B cell (primary cell): ENCODE results near the gene DRD3. TPM values are rescaled to one million over a fixed set of nuclear protein-coding genes. Genes with fewer than 3 reads are reported as not detected.

Source experiments
- ATAC-seq: fragments of 200-7000 bp; cut with Tn5 transposase; one replicate; pipeline ENCODE4 v1.10.0; 2021; ENCODE audit warnings: low read depth, mild to moderate bottlenecking, moderate number of reproducible peaks, moderate library complexity
- CTCF ChIA-PET: fragments of 350-600 bp; sonication (Branson Sonifier 250); formaldehyde crosslinking; loops from one replicate; lab custom pipeline; 2021; ENCODE audit warnings: antibody characterized with exemption, inconsistent platforms; lab: Charles Lee
- POLR2A ChIA-PET: fragments of 350-600 bp; sonication (Branson Sonifier 250); formaldehyde crosslinking; loops from one replicate; lab custom pipeline; 2021; ENCODE audit warnings: antibody characterized with exemption; lab: Charles Lee
- DNase-seq: peaks from one replicate; pipeline ENCODE4 v3.0.0; 2013
- H2AFZ ChIP-seq: 2 replicates; pipeline ENCODE4 v1.6.1; 2012; ENCODE audit warnings: mild to moderate bottlenecking, low read depth, low read length; ENCODE audit not compliant: insufficient read depth, poor library complexity, severe bottlenecking
- H3K27ac ChIP-seq, 2 donors: 1 replicate in 1 of 2; 2 replicates in 1 of 2; pipeline ENCODE4 v1.5.1; 2012 to 2013; ENCODE audit warnings: low read length in 2 of 2, mild to moderate bottlenecking in 2 of 2, moderate library complexity in 1 of 2
- H3K27me3 ChIP-seq, 4 experiments: fragments of 200-600 bp in 1 of 4; sonication (generic) in 1 of 4; replicated peaks in 1 of 4; 1 replicate in 2 of 4; 2 replicates in 2 of 4; pipeline versions ENCODE4 v1.6.1 to v1.7.0; 2013 to 2016; ENCODE audit warnings: low read length in 3 of 4, mild to moderate bottlenecking in 2 of 4, mixed read lengths in 1 of 4, moderate library complexity in 1 of 4; ENCODE audit not compliant: insufficient read depth in 4 of 4, control insufficient read depth in 3 of 4; ENCODE audit errors: control extremely low read depth in 1 of 4
- H3K36me3 ChIP-seq, 2 experiments: replicated peaks in 1 of 2; 1 replicate in 1 of 2; 2 replicates in 1 of 2; pipeline versions ENCODE4 v1.6.1 to v1.7.1; 2013; ENCODE audit warnings: low read length in 1 of 2; ENCODE audit not compliant: insufficient read depth in 2 of 2, control insufficient read depth in 1 of 2; ENCODE audit errors: control extremely low read depth in 1 of 2, extremely low read depth in 1 of 2
- H3K4me1 ChIP-seq, 2 donors: fragments of 200-600 bp in 1 of 2; sonication (generic) in 1 of 2; 1 replicate in 1 of 2; 2 replicates in 1 of 2; pipeline versions ENCODE4 v1.5.1 to v1.6.1; 2013 to 2017; ENCODE audit warnings: low read length in 2 of 2; ENCODE audit not compliant: control insufficient read depth in 2 of 2, insufficient read depth in 2 of 2
- H3K4me2 ChIP-seq: replicated peaks from 2 replicates; pipeline ENCODE3; 2012; ENCODE audit warnings: mild to moderate bottlenecking, low read depth, low read length; ENCODE audit not compliant: poor library complexity, severe bottlenecking
- H3K4me3 ChIP-seq, 5 experiments: fragments of 200-600 bp in 1 of 5; sonication (generic) in 1 of 5; 1 replicate in 3 of 5; 2 replicates in 2 of 5; pipeline versions ENCODE4 v1.5.1 to v1.7.0; 2011 to 2016; ENCODE audit warnings: low read length in 4 of 5, mild to moderate bottlenecking in 4 of 5, low read depth in 2 of 5, control low read depth in 1 of 5, moderate library complexity in 1 of 5; ENCODE audit not compliant: insufficient read depth in 1 of 5; ENCODE audit errors: control extremely low read depth in 1 of 5, extremely low read depth in 1 of 5
- H3K79me2 ChIP-seq: fragments of 200-600 bp; sonication (generic); one replicate; pipeline ENCODE4 v1.6.0; 2016; ENCODE audit warnings: low read length; ENCODE audit not compliant: control insufficient read depth, insufficient read depth
- H3K9ac ChIP-seq: fragments of 200-600 bp; sonication (generic); 2 replicates; pipeline ENCODE4 v1.6.1; 2017; ENCODE audit warnings: mild to moderate bottlenecking, low read length, moderate library complexity
- H3K9me3 ChIP-seq, 3 donors: one replicate each; pipeline versions ENCODE4 v1.6.1 to v1.7.1; 2013; ENCODE audit warnings: low read length in 2 of 3; ENCODE audit not compliant: control insufficient read depth in 2 of 3, insufficient read depth in 1 of 3; ENCODE audit errors: control extremely low read depth in 1 of 3
- H4K20me1 ChIP-seq: 2 replicates; pipeline ENCODE4 v1.6.0; 2012; ENCODE audit warnings: mild to moderate bottlenecking, low read length; ENCODE audit not compliant: insufficient read depth, control insufficient read depth, poor library complexity, severe bottlenecking
- H3K27ac Mint-ChIP-seq: one replicate; pipeline ENCODE4 v1.8.0; 2021; ENCODE audit warnings: mixed read lengths
- H3K27me3 Mint-ChIP-seq: one replicate; pipeline ENCODE4 v1.8.0; 2021; ENCODE audit warnings: mixed read lengths
- H3K4me1 Mint-ChIP-seq: one replicate; pipeline ENCODE4 v1.8.0; 2021; ENCODE audit warnings: mixed read lengths
- H3K4me3 Mint-ChIP-seq: one replicate; pipeline ENCODE4 v1.8.0; 2021; ENCODE audit warnings: mixed read lengths
- H3K9me3 Mint-ChIP-seq: one replicate; pipeline ENCODE4 v1.8.0; 2022; ENCODE audit warnings: mixed read lengths; ENCODE audit not compliant: insufficient read depth
- EZH2 ChIP-seq: IDR thresholded peaks from 2 replicates; pipeline ENCODE4 v1.6.1; 2012; ENCODE audit warnings: borderline replicate concordance, low read depth, mild to moderate bottlenecking, moderate library complexity, low read length; ENCODE audit not compliant: insufficient read depth, poor library complexity, severe bottlenecking
- WGBS: methylation state at CpG from one replicate; pipeline ENCODE4 v1.1.5; 2013; ENCODE audit warnings: missing lambda C conversion rate; ENCODE audit not compliant: insufficient coverage; 5-methylcytosine and 5-hydroxymethylcytosine counted together
- intact Hi-C: fragments of 100-400 bp; cut with micrococcal nuclease; formaldehyde crosslinking; loops from one replicate; pipeline ENCODE4 v1.10.0; 2022
- polyA plus RNA-seq: library from polyadenylated mRNA; depleted of rRNA; stranded (reverse); fragments of >200 nt; gene quantifications from 2 replicates; pipeline ENCODE4 v1.2.3, GENCODE V29; 2012
- total RNA-seq, 2 donors: library from RNA; stranded (reverse); fragments of 120-200 nt in 1 of 2; gene quantifications; 1 replicate in 1 of 2; 2 replicates in 1 of 2; pipeline versions ENCODE4 v1.2.3 to v1.2.4, GENCODE V29; 2013 to 2022
- TF ChIP-seq, protein P1 (sequence below): fragments of 200-600 bp; IDR thresholded peaks from one replicate; pipeline ENCODE4 v1.8.0; 2022; ENCODE audit warnings: antibody characterized with exemption, mild to moderate bottlenecking

The DRD3 gene
- total and polyA plus RNA-seq, 2 donors (not counting 1 experiment from before 2014, with no cell fraction given) = not detected

DNA sequence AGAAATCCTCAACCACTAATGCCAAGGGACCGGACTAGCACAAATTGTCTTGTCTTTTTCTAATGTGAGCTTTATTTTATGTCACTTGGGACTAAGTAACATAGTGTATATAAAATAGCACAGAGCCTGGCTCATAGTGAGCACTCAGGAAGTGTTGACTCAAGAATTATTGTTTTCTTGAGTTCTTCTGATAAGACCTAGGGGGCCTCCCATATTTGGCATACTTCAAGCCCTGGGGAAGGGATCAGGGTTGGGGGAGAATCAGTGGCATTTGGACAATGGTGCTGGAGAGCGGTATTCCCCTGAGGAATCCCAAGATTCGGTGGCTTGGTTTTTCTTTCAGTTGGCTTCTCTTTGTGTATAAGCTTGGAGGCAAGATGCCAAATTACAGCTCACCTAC, 39.2 kb upstream of the DRD3 start:
- ATAC-seq (no peak), DNase-seq (no peak)
- H3K79me2 ChIP-seq = peaks cover 49% of the 10 kb centered on the region
- H2AFZ ChIP-seq = no peak overlapping the region
- H3K9ac ChIP-seq = no peak overlapping the region
- no peaks in the 10 kb centered on the region for H3K9me3 ChIP-seq
- peak overlapping the region in 1 of 2 donors; percentile 19 for H3K27ac ChIP-seq
- 83% methylated on average over 2 of the region's 3 CpGs for WGBS
- Mint-ChIP-seq H3K27me3 (no peaks in the 10 kb centered on the region), H3K4me1 (peaks cover 46% of the 10 kb centered on the region), H3K4me3 (peak overlapping the region; percentile 17), H3K9me3 (no peaks in the 10 kb centered on the region), H3K27ac (peak overlapping the region; percentile 87)
- H3K27me3 ChIP-seq = no peaks in the 10 kb centered on the region
- no peak for TF ChIP-seq EZH2
- TF ChIP-seq, protein P1, sequence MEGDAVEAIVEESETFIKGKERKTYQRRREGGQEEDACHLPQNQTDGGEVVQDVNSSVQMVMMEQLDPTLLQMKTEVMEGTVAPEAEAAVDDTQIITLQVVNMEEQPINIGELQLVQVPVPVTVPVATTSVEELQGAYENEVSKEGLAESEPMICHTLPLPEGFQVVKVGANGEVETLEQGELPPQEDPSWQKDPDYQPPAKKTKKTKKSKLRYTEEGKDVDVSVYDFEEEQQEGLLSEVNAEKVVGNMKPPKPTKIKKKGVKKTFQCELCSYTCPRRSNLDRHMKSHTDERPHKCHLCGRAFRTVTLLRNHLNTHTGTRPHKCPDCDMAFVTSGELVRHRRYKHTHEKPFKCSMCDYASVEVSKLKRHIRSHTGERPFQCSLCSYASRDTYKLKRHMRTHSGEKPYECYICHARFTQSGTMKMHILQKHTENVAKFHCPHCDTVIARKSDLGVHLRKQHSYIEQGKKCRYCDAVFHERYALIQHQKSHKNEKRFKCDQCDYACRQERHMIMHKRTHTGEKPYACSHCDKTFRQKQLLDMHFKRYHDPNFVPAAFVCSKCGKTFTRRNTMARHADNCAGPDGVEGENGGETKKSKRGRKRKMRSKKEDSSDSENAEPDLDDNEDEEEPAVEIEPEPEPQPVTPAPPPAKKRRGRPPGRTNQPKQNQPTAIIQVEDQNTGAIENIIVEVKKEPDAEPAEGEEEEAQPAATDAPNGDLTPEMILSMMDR = no peak
- no peaks in the 10 kb centered on the region for H3K36me3 ChIP-seq
- CTCF ChIA-PET = interaction anchor here (0.7 to 4.1 kb wide), 5 partner anchors 9 to 367 kb away, joined by 3 to 29 read pairs (median 3); no protein-coding TSS in a partner anchor
- no peak overlapping the region for H3K4me2 ChIP-seq
- no peak overlapping the region for H3K4me3 ChIP-seq
- H3K4me1 ChIP-seq = peaks cover 73 to 87% of the 10 kb centered on the region in 2 donors
- POLR2A ChIA-PET = interaction anchor here (3.1 kb wide), 1 partner anchor 73 kb away, joined by 10 read pairs; no protein-coding TSS in a partner anchor
- H4K20me1 ChIP-seq = no peaks in the 10 kb centered on the region
- intact Hi-C loops = no loop called here

DNA sequence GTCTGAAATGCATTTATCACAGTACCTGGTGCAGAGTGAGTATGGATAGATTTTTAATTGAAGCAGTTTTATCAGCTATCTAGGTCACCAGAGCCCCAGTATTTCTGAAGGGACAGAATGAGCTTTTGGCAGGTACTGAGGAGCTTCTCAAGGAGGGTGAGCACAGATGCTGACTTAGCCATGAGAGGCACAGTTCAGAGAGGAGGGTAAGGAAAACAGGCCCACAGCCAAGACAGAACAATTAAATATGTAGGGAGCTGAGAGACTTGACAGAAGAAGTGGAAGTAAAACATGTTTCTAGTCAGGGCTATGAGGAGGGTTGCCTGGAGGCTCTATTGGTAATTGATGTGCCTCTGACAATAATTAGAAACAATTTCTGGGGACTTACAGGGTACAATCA, 38.4 kb upstream of the DRD3 start:
- Histone ChIP-seq H4K20me1 (no peaks in the 10 kb centered on the region), H3K36me3 (no peaks in the 10 kb centered on the region), H3K4me3 (no peak overlapping the region), H3K27me3 (no peaks in the 10 kb centered on the region), H3K27ac (no peak overlapping the region), H3K4me2 (no peak overlapping the region), H3K9ac (no peak overlapping the region), H3K79me2 (peaks cover 49% of the 10 kb centered on the region), H3K9me3 (no peaks in the 10 kb centered on the region), H3K4me1 (peaks cover 73 to 87% of the 10 kb centered on the region in 2 donors), H2AFZ (no peak overlapping the region)
- CTCF ChIA-PET = interaction anchor here (0.9 to 4.1 kb wide), 6 partner anchors 9 to 82 kb away, joined by 3 to 29 read pairs (median 3); no protein-coding TSS in a partner anchor
- Mint-ChIP-seq H3K27me3 (no peaks in the 10 kb centered on the region), H3K27ac (no peak overlapping the region), H3K4me1 (peaks cover 50% of the 10 kb centered on the region), H3K9me3 (no peaks in the 10 kb centered on the region), H3K4me3 (peak overlapping the region; percentile 51)
- intact Hi-C loops = no loop called here
- POLR2A ChIA-PET = interaction anchor here (3.1 kb wide), 1 partner anchor 74 kb away, joined by 10 read pairs; no protein-coding TSS in a partner anchor
- ATAC-seq = no peak
- DNase-seq = no peak
- no peak for TF ChIP-seq EZH2
- TF ChIP-seq, protein P1 = no peak
